NOMO-1 treated with DMSO at 0.1 percent for 48 hours (cell line): ENCODE measurements around the gene ACTN2.

ENCODE experiments used
- DNase-seq: peaks from one replicate; lab custom pipeline; 2025; ENCODE audit not compliant: unreplicated experiment; lab: John Stamatoyannopoulos, UW

The ACTN2 gene

GRCh38 chr1:236689713-236690569, 3.6 kb downstream of the ACTN2 start:
- no peak for DNase-seq

DNA sequence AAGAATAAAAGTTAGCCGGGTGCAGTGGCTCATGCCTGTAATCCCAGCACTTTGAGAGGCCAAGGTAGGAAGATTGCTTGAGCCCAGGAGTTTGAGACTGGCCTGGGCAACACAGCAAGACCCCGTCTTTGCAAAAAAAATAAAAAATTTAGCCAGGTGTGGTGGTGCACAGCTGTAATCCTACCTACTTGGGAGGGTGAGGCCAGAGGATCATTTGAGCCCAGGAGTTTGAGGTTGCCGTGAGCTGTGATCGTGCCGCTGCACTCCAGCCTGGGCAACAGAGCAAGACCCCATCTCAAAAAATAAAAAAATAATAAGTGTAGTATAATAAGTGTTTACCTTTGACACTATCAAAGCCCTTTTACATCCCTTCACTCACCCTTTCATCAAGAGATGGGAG, 5.0 kb downstream of the ACTN2 start:
- DNase-seq = no peak

DNA sequence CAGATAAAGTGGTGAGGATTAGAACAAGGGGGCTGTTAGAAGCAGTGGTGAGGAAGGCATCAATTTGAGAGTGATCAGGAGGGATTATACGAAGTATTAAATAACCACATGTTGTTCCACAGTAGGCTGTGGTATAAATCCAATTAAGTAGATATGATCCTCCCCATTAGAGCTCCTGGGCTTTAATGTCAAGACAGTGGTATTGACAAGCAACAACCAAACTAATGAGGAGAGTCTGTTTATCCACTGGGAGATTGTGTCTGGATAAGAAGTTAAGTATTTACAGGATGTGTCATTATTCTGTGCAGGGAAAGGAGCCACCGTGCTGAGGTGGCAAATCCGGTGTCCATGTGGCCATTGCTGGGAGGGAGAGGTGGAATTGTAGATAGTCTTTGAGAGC, 5.8 kb downstream of the ACTN2 start:
- no peak for DNase-seq

- no peak for DNase-seq
These were observed 6.4 kb downstream of the ACTN2 start for GRCh38 chr1:236692742-236693141.

GRCh38 chr1:236699366-236699765, 13.1 kb downstream of the ACTN2 start:
- no peak for DNase-seq

- no peak for DNase-seq
These were observed 14.6 kb downstream of the ACTN2 start for GRCh38 chr1:236700903-236701302.

DNA sequence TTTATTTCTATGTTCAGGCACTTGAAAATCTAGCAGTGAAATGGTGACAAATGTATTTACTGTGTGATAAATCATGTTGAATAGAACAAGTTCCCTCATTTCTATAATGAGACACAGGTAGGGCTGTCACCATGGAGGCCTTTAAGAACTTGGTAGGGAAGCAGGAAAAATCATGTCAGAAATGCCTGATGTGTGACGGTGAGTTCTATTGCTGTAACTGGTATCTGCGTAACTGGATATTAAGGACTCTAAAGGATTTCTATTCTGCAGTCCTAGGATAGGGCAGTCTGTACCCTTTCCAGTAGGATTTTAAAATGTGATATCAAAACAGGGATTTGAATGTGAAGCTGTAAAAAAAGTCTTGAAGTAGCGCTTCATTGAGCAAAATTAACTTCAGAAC, 15.5 kb downstream of the ACTN2 start:
- no peak for DNase-seq

GRCh38 chr1:236702791-236703394, 16.6 kb downstream of the ACTN2 start:
- no peak for DNase-seq

GRCh38 chr1:236705771-236706170, 19.5 kb downstream of the ACTN2 start:
- no peak for DNase-seq

DNA sequence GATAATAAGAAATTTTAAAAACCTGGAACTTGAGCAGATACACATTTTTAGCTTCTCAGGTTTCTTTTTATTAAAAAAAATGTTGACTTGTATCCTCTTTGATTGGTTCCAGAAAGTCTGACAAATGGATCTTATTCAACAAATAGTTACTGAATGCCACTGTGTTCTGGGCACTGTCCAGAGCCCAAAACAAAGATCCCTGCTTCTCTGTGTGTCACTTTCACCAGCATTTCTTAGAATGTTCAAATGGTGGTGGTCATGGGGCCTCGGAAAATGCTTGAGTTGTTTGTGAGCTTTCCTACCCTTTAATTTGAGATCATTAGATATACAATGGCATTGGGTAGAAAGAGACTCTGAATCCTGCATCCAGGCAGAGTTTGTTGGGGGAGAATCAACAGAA, 19.9 kb downstream of the ACTN2 start:
- DNase-seq = no peak

- DNase-seq = no peak
These were observed 24.1 kb downstream of the ACTN2 start for GRCh38 chr1:236710328-236710892.

DNA sequence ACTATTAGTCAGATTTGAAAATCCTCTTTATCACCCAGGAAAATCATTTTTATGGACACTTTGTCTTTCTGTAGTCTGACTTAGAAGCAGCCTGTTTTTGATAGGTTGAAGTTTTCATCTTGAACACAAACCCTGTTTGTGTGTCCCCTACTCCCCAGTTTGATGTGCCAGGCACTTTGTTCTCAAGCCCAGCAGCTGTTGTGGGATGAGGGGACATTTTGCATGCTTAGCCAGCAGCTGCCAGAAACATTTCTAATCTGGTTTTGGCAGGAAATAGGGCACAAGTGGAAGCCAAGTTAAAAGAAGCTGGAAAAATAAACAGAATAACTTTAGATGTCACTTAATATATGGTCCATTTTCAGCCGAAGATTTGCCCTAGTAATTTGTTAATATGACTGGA, 29.9 kb downstream of the ACTN2 start:
- DNase-seq = no peak

GRCh38 chr1:236717811-236718210, 31.5 kb downstream of the ACTN2 start:
- no peak for DNase-seq

GRCh38 chr1:236718328-236718727, 32.0 kb downstream of the ACTN2 start:
- DNase-seq = no peak

DNA sequence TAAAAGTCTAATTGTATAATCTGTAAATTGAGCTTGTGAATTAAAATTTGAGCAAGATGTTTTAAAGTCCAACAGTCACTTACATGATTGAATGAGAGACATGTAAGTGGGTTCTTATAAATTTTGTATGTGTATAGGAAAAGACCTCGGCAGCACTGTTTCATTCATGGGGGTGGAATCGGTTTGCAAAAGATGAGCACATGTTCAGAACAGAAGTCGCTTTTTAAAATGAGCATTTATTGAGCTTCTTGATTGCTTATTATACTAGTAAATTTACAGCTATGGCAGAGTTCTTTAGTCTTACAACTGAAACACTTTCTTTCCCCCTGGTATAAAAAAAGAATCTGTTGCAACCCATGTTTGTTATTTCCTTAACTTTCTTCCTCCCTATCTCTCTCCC, 33.9 kb downstream of the ACTN2 start:
- DNase-seq = no peak

DNA sequence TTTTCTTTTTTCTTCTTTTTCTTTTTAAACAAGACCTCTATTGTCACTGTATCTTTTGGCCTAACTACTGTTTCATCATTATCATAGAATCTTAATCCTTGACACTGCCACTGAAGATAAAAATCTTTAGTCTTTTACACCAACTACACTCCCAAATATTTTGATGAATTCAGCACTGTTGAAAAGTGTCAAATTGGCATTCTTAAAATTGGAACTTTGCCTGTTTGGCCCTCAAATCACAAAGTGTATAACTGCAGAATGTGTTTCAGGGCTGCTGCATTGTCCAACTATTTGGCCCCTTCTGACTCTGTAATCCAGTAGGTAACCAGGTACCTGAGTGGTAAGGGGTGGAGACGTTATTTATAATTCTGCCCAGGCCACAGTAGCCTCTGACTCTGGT, 34.3 kb downstream of the ACTN2 start:
- no peak for DNase-seq

GRCh38 chr1:236724049-236724448, 37.8 kb downstream of the ACTN2 start:
- DNase-seq = no peak

- DNase-seq = no peak
These were observed 38.2 kb downstream of the ACTN2 start for GRCh38 chr1:236724506-236724905.

- no peak for DNase-seq
These were observed 39.4 kb downstream of the ACTN2 start for GRCh38 chr1:236725668-236726067.

- DNase-seq = peak; percentile 8
These were observed 41.2 kb downstream of the ACTN2 start for GRCh38 chr1:236727521-236727920.

DNA sequence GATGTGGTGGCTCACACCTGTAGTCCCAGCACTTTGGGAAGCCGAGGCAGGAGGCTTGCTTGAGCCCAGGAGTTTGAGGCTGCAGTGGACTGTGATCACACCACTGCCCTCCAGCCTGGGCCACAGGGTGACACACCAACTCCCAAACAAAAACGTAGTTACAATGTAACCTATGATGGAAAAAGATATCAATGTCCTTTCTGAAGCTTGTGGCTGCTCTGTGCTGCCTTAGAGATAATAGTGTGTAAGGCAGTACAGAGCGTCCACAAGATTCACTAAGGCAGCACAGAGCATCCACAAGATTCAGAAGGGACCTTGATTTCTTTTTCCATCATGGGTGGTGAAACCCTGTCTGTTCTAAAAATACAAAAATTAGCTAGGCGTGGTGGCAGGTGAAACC, 42.5 kb downstream of the ACTN2 start:
- no peak for DNase-seq

DNA sequence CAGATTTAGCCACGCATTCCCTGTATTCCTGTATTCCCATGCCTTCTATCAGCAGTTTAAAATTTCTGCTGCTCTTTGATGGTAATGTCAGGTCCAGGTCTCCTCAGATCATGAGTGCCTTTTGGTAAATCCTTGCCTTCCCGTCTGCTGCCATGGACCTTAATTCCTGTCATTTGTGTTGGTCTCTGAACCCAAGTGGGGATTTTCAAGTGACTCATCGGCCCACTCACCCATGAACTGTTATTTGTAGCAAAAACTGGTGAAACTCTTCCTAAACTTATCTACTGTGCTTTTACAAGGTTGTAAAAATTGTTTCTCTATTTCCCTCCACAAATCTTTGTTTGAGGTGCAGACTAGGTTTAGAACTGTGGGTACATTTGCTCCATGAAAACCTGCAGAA, 47.4 kb downstream of the ACTN2 start:
- no peak for DNase-seq
